IPS-18a (cell line): ENCODE results near the gene LRRK1.

Experiments
- H3K27ac ChIP-seq: one replicate; pipeline ENCODE4 v1.5.1; 2013; ENCODE audit warnings: low read length
- H3K27me3 ChIP-seq: one replicate; pipeline ENCODE4 v1.6.1; 2013; ENCODE audit warnings: mild to moderate bottlenecking, low read length; ENCODE audit not compliant: control insufficient read depth, insufficient read depth
- H3K36me3 ChIP-seq: one replicate; pipeline ENCODE4 v1.6.1; 2013; ENCODE audit warnings: low read depth, low read length; ENCODE audit not compliant: control insufficient read depth
- H3K4me1 ChIP-seq: one replicate; pipeline ENCODE4 v1.6.1; 2013; ENCODE audit warnings: low read depth, low read length; ENCODE audit not compliant: control insufficient read depth
- H3K4me3 ChIP-seq: one replicate; pipeline ENCODE4 v1.5.1; 2013; ENCODE audit warnings: low read length
- H3K9ac ChIP-seq: one replicate; pipeline ENCODE4 v1.6.1; 2013; ENCODE audit warnings: mild to moderate bottlenecking, low read length, moderate library complexity
- H3K9me3 ChIP-seq: one replicate; pipeline ENCODE4 v1.6.1; 2013; ENCODE audit warnings: low read depth, low read length; ENCODE audit not compliant: control insufficient read depth

Gene LRRK1

GRCh38 chr15:100918690-100919480 lies at the start of gene LRRK1:
LRRK1 (plus strand) TSS chr15:100919357; CDS start chr15:100924633, 5,276 bp downstream.
- Histone ChIP-seq H3K9ac (no peak within 1 kb of the TSS), H3K27me3 (peaks cover 69% of the 10 kb centered on the region), H3K4me3 (peak within 1 kb of the TSS; percentile 51), H3K27ac (no peak within 1 kb of the TSS), H3K9me3 (no peaks in the 10 kb centered on the region), H3K4me1 (no peaks in the 10 kb centered on the region), H3K36me3 (no peaks in the 10 kb centered on the region)

- no peak overlapping the region for H3K27ac ChIP-seq
- H3K4me3 ChIP-seq, result no peak overlapping the region
- peaks cover under 1% of the 10 kb centered on the region for H3K4me1 ChIP-seq
- no peak overlapping the region for H3K9ac ChIP-seq
- no peaks in the 10 kb centered on the region for H3K9me3 ChIP-seq
- H3K27me3 ChIP-seq, result peaks cover 21% of the 10 kb centered on the region
- H3K36me3 ChIP-seq, result no peaks in the 10 kb centered on the region
Measured at GRCh38 chr15:100873029-100873677, 46.0 kb upstream of the LRRK1 start.

- H3K36me3 ChIP-seq, result no peaks in the 10 kb centered on the region
- H3K27me3 ChIP-seq, result peaks cover 41% of the 10 kb centered on the region
- no peak overlapping the region for H3K9ac ChIP-seq
- H3K27ac ChIP-seq, result no peak overlapping the region
- H3K4me3 ChIP-seq, result no peak overlapping the region
- H3K4me1 ChIP-seq, result peaks cover 8% of the 10 kb centered on the region
- H3K9me3 ChIP-seq, result no peaks in the 10 kb centered on the region
Measured at GRCh38 chr15:100875495-100875894, 43.7 kb upstream of the LRRK1 start.

- no peak overlapping the region for H3K4me3 ChIP-seq
- no peak overlapping the region for H3K9ac ChIP-seq
- no peaks in the 10 kb centered on the region for H3K36me3 ChIP-seq
- H3K27ac ChIP-seq, result no peak overlapping the region
- peaks cover 8% of the 10 kb centered on the region for H3K4me1 ChIP-seq
- no peaks in the 10 kb centered on the region for H3K9me3 ChIP-seq
- peaks cover 46% of the 10 kb centered on the region for H3K27me3 ChIP-seq
Measured at GRCh38 chr15:100875976-100876375, 43.2 kb upstream of the LRRK1 start.

- no peaks in the 10 kb centered on the region for H3K36me3 ChIP-seq
- no peak overlapping the region for H3K9ac ChIP-seq
- H3K4me1 ChIP-seq, result peaks cover 8% of the 10 kb centered on the region
- H3K4me3 ChIP-seq, result no peak overlapping the region
- H3K27ac ChIP-seq, result no peak overlapping the region
- no peaks in the 10 kb centered on the region for H3K9me3 ChIP-seq
- peaks cover 61% of the 10 kb centered on the region for H3K27me3 ChIP-seq
Measured at GRCh38 chr15:100877551-100877950, 41.6 kb upstream of the LRRK1 start.

GRCh38 chr15:100878130-100878529 lies 41.0 kb upstream of the LRRK1 start:
- H3K4me3 ChIP-seq, result no peak overlapping the region
- no peak overlapping the region for H3K9ac ChIP-seq
- H3K27me3 ChIP-seq, result peaks cover 67% of the 10 kb centered on the region
- H3K36me3 ChIP-seq, result no peaks in the 10 kb centered on the region
- H3K4me1 ChIP-seq, result peaks cover 8% of the 10 kb centered on the region
- no peak overlapping the region for H3K27ac ChIP-seq
- no peaks in the 10 kb centered on the region for H3K9me3 ChIP-seq

- H3K27ac ChIP-seq, result no peak overlapping the region
- H3K9me3 ChIP-seq, result no peaks in the 10 kb centered on the region
- H3K9ac ChIP-seq, result no peak overlapping the region
- peak overlapping the region; percentile 39 for H3K4me3 ChIP-seq
- peaks cover 8% of the 10 kb centered on the region for H3K4me1 ChIP-seq
- no peaks in the 10 kb centered on the region for H3K36me3 ChIP-seq
- H3K27me3 ChIP-seq, result peaks cover 72% of the 10 kb centered on the region
Measured at GRCh38 chr15:100878648-100879047, 40.5 kb upstream of the LRRK1 start.

GRCh38 chr15:100879061-100879463 lies 40.1 kb upstream of the LRRK1 start:
- Histone ChIP-seq H3K9me3 (no peaks in the 10 kb centered on the region), H3K4me1 (peaks cover 8% of the 10 kb centered on the region), H3K36me3 (no peaks in the 10 kb centered on the region), H3K27me3 (peaks cover 76% of the 10 kb centered on the region), H3K27ac (no peak overlapping the region), H3K9ac (no peak overlapping the region), H3K4me3 (peak overlapping the region; percentile 39)

- Histone ChIP-seq H3K27me3 (peaks cover 82% of the 10 kb centered on the region), H3K9ac (peak within 1 kb of the TSS; percentile 6), H3K9me3 (no peaks in the 10 kb centered on the region), H3K4me3 (peak within 1 kb of the TSS; percentile 61), H3K36me3 (no peaks in the 10 kb centered on the region), H3K27ac (no peak within 1 kb of the TSS), H3K4me1 (peaks cover 8% of the 10 kb centered on the region)
Measured at GRCh38 chr15:100879464-100880138, 39.6 kb upstream of the LRRK1 start, which contains the start of gene ALDH1A3. ALDH1A3 (plus strand) TSS chr15:100879831; CDS start chr15:100879908, 77 bp downstream.

GRCh38 chr15:100880139-100880896 lies 38.8 kb upstream of the LRRK1 start:
- H3K27me3 ChIP-seq, result peaks cover 79% of the 10 kb centered on the region
- H3K36me3 ChIP-seq, result no peaks in the 10 kb centered on the region
- peak overlapping the region; percentile 6 for H3K9ac ChIP-seq
- H3K27ac ChIP-seq, result no peak overlapping the region
- H3K9me3 ChIP-seq, result no peaks in the 10 kb centered on the region
- H3K4me3 ChIP-seq, result peak overlapping the region; percentile 61
- H3K4me1 ChIP-seq, result peaks cover 8% of the 10 kb centered on the region

- H3K27ac ChIP-seq, result no peak overlapping the region
- no peak overlapping the region for H3K9ac ChIP-seq
- peaks cover 76% of the 10 kb centered on the region for H3K27me3 ChIP-seq
- peak overlapping the region; percentile 61 for H3K4me3 ChIP-seq
- H3K4me1 ChIP-seq, result peaks cover 8% of the 10 kb centered on the region
- no peaks in the 10 kb centered on the region for H3K9me3 ChIP-seq
- H3K36me3 ChIP-seq, result no peaks in the 10 kb centered on the region
Measured at GRCh38 chr15:100880897-100881242, 38.3 kb upstream of the LRRK1 start.
